GM12873 (cell line): Measurements from ENCODE around the gene RABL6.
A peak's percentile ranks its signal among the peaks of the same experiment; 100 is the strongest.

Experiments
- TF ChIP-seq, protein P1 (sequence below): IDR thresholded peaks from 2 replicates; pipeline ENCODE4 v1.5.1; 2012; ENCODE audit warnings: low read depth, mild to moderate bottlenecking, moderate library complexity, low read length, control low read depth; ENCODE audit not compliant: insufficient read depth; ENCODE audit errors: missing control alignments

The RABL6 gene

GRCh38 chr9:136845465-136846260 lies 37.9 kb downstream of the RABL6 start:
- TF ChIP-seq, protein P1, sequence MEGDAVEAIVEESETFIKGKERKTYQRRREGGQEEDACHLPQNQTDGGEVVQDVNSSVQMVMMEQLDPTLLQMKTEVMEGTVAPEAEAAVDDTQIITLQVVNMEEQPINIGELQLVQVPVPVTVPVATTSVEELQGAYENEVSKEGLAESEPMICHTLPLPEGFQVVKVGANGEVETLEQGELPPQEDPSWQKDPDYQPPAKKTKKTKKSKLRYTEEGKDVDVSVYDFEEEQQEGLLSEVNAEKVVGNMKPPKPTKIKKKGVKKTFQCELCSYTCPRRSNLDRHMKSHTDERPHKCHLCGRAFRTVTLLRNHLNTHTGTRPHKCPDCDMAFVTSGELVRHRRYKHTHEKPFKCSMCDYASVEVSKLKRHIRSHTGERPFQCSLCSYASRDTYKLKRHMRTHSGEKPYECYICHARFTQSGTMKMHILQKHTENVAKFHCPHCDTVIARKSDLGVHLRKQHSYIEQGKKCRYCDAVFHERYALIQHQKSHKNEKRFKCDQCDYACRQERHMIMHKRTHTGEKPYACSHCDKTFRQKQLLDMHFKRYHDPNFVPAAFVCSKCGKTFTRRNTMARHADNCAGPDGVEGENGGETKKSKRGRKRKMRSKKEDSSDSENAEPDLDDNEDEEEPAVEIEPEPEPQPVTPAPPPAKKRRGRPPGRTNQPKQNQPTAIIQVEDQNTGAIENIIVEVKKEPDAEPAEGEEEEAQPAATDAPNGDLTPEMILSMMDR: no peak

GRCh38 chr9:136846376-136847087 lies 38.8 kb downstream of the RABL6 start:
- TF ChIP-seq, protein P1: no peak

- TF ChIP-seq, protein P1: no peak
Measured at GRCh38 chr9:136847088-136847825, 39.5 kb downstream of the RABL6 start.

DNA sequence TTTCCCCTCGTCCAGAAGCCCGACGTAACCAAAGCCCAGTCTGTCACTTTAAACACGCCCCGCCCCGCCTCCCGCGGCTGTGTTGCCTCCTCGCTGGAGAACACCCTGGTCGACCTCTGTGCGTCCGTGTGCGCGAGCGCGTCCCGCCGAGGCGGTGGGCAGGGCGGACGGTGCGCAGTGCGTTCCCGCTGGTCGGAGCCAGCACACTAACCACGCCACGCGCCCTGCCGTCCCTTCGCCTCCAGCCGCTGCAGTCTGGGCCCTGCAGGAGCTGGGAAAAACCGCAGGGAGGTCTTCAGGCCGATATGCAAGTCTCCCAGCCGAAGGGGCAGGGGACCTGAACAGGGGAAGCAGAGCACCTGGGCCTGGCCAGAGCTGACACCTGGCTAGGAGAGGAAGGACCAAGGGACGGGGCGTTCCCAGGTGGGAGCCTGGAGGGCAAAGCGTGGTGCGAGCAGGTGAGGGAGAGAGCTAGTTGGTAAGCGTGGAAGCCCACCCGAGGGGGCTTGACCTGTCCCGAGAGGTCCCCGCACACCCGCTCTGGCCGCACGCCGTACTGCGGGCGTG lies 40.2 kb downstream of the RABL6 start:
- TF ChIP-seq, protein P1: no peak

- TF ChIP-seq, protein P1: peak; percentile 9
Measured at GRCh38 chr9:136848393-136849037, 40.8 kb downstream of the RABL6 start.

DNA sequence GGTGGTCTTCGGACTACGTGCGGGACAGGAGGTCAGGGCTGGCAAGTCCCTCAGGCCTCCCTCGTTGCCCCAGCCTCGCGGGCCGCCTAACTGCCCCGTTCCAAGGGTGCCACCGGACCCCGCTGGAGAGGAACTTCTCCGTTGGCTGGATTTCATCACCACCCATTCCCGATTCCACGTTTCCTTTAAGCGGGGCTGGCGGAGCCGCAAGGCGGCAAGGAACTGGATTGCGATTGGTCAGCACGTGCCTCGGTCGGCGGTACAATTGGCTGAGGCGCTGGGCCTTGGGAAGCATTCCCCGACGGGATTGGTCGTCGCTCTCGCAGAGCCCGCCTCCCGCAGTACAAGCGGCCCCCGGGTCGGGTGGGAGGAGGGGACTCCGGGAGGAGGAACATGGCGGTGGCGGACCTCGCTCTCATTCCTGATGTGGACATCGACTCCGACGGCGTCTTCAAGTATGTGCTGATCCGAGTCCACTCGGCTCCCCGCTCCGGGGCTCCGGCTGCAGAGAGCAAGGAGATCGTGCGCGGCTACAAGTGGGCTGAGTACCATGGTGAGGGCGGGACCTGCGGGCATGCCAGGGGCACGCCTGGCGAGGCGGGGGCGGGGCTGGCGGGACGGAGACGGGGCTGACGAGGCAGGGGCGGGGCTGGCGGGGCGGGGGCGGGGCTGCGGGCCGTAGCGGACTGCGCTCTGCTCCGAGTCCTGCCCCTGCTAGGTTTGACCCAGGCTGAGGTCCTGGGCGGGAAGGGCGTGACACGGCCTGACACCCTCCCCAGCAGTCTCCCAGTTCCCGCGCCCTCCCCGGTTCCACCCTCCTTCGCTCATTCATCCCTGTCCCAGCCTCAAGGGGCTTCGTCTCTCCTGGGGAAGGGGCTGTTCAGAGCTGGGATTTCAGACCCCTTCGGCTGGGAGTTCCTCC lies 41.6 kb downstream of the RABL6 start, which contains the start of gene PHPT1:
TSS of gene PHPT1 (plus strand) at position 372 of the 922 bp plus-strand sequence. CDS start at position 394, 22 bp downstream.
- TF ChIP-seq, protein P1: no peak
